ENCODE results near the gene ATP2B2.

Gene ATP2B2

GRCh38 chr3:10340476-10340875 lies 164.9 kb downstream of the ATP2B2 start:
- no peak for TF ChIP-seq CTCF (IDR thresholded peaks at IDR 0.05; ENCODE audit: low read depth, low read length, missing control alignments)
- in situ Hi-C loops (cut with HindIII; ENCODE audit: low sequenced_read_pairs) = loop anchor here (25.0 kb wide), 1 partner anchor 372 kb away; no protein-coding TSS in a partner anchor
- no peak for DNase-seq (ENCODE audit: low read depth)
- H3K4me3 ChIP-seq (ENCODE audit: low read depth, low read length) = no peak overlapping the region

DNA sequence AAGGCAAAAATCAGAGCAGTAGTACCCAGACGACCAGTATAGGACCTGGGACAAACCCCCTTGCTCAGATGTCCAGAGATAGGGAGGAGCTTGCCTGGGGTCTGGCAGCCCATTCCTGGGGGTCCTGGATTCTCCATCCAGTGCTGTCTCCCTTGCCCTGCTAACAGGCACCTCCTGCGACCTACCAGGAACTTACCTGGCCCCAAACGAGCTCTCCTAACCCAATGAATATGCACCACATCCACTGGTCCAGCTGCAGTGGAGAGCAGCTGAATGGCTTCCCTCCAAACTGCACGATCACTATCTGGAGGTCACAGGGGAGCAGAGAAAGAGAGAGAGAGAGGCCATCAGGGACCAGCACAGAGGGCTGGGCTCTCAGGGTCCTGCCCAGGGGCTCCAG lies 165.3 kb downstream of the ATP2B2 start:
- no peak for TF ChIP-seq CTCF (IDR thresholded peaks at IDR 0.05; ENCODE audit: low read depth, low read length, missing control alignments)
- in situ Hi-C loops (cut with HindIII; ENCODE audit: low sequenced_read_pairs) = loop anchor here (25.0 kb wide), 1 partner anchor 372 kb away; no protein-coding TSS in a partner anchor
- no peak for DNase-seq (ENCODE audit: low read depth)
- no peak overlapping the region for H3K4me3 ChIP-seq (ENCODE audit: low read depth, low read length)

DNA sequence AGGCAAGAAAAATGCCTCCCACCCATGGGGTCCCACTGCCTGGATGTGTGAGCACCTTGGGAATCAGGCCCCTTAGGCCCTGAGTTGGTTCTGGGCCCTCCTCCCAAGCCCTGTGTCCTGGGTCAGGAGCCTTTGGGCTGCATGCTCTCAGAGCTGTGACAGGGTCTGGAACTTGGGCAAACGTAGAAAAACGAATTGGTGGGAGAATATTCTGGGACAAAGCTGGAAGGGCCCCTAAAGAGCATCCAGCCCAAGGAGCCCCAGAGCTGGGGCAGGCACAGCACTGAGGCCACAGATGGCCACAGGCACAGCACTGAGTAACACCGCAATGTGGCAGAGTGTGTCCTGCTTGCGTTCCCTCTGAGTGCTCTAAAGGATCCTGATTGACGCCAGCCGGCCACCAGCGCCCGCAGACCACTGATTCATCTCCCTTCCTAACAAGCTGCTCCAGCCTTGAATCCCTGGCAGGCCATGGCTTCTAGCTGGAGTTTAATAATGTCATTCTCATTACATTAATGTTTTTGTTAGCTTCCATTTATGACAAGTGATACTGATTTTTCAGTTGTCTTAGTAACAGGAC lies 165.9 kb downstream of the ATP2B2 start:
- H3K4me3 ChIP-seq (ENCODE audit: low read depth, low read length) = no peak overlapping the region
- no peak for DNase-seq (ENCODE audit: low read depth)
- in situ Hi-C loops (cut with HindIII; ENCODE audit: low sequenced_read_pairs) = loop anchor here (25.0 kb wide), 1 partner anchor 373 kb away; no protein-coding TSS in a partner anchor
- TF ChIP-seq CTCF (IDR thresholded peaks at IDR 0.05; ENCODE audit: low read depth, low read length, missing control alignments) = no peak

GRCh38 chr3:10338591-10339353 lies 166.6 kb downstream of the ATP2B2 start:
- H3K4me3 ChIP-seq (ENCODE audit: low read depth, low read length) = no peak overlapping the region
- in situ Hi-C loops (cut with HindIII; ENCODE audit: low sequenced_read_pairs) = loop anchor here (25.0 kb wide), 1 partner anchor 374 kb away; no protein-coding TSS in a partner anchor
- no peak for TF ChIP-seq CTCF (IDR thresholded peaks at IDR 0.05; ENCODE audit: low read depth, low read length, missing control alignments)
- no peak for DNase-seq (ENCODE audit: low read depth)

DNA sequence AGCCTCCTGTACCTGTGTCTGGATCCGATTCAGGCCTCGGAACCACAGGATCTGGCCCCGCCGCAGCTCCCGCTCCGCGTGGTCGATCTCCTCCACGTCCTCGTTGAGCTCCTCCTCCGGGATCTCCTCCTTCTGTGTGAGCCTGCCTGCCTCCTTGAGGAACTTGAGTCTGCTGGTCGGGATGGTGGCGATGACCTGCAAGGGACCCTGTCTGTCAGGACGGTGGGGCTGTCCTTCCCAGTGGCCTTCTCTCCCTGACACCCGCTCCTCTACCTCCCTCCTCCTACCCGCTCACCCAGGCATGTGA lies 167.3 kb downstream of the ATP2B2 start:
- no peak overlapping the region for H3K4me3 ChIP-seq (ENCODE audit: low read depth, low read length)
- no peak for TF ChIP-seq CTCF (IDR thresholded peaks at IDR 0.05; ENCODE audit: low read depth, low read length, missing control alignments)
- in situ Hi-C loops (cut with HindIII; ENCODE audit: low sequenced_read_pairs) = loop anchor here (25.0 kb wide), 1 partner anchor 374 kb away; no protein-coding TSS in a partner anchor
- DNase-seq (ENCODE audit: low read depth) = no peak

GRCh38 chr3:10337323-10338163 lies 167.8 kb downstream of the ATP2B2 start:
- H3K4me3 ChIP-seq (ENCODE audit: low read depth, low read length) = no peak overlapping the region
- no peak for DNase-seq (ENCODE audit: low read depth)
- TF ChIP-seq CTCF (IDR thresholded peaks at IDR 0.05; ENCODE audit: low read depth, low read length, missing control alignments) = no peak
- in situ Hi-C loops (cut with HindIII; ENCODE audit: low sequenced_read_pairs) = loop anchor here (25.0 kb wide), 1 partner anchor 375 kb away; no protein-coding TSS in a partner anchor
